DOHH2 (cell line): ENCODE measurements around the gene SEMA4D.

Experiments
- CTCF ChIP-seq: fragments of 200-600 bp; sonication (generic); IDR thresholded peaks from one replicate; pipeline ENCODE4 v1.5.1; 2014; ENCODE audit warnings: antibody characterized with exemption, mild to moderate bottlenecking, low read depth, low read length; ENCODE audit not compliant: poor library complexity, severe bottlenecking
- EZH2phosphoT487 ChIP-seq: fragments of 200-600 bp; sonication (generic); IDR thresholded peaks from 2 replicates; pipeline ENCODE4 v1.6.1; 2017; ENCODE audit warnings: borderline replicate concordance, mild to moderate bottlenecking, antibody characterized with exemption, low read length, moderate library complexity, mixed read lengths

- TF ChIP-seq EZH2phosphoT487 (no peak), CTCF (no peak)
Observed at GRCh38 chr9:89530726-89531125, 32.8 kb upstream of the SEMA4D start.
